Fibroblast of lung (primary cell): ENCODE measurements around the gene RASSF4. TPM values are rescaled to one million over a fixed set of nuclear protein-coding genes. Genes with fewer than 3 reads are reported as not detected.

Experiments
- DNase-seq, 2 donors: peaks; one replicate each; pipeline versions ENCODE4 v3.0.0 to v3.0.0-alpha.2; 2010; ENCODE audit warnings: low read depth in 2 of 2
- H2AFZ ChIP-seq: 2 replicates; pipeline ENCODE4 v1.5.1; 2012; ENCODE audit warnings: low read length, control low read depth, inconsistent platforms
- H3K27ac ChIP-seq: 2 replicates; pipeline ENCODE4 v1.5.1; 2011; ENCODE audit warnings: low read length, control low read depth; ENCODE audit not compliant: insufficient read depth
- H3K27me3 ChIP-seq: 2 replicates; pipeline ENCODE4 v1.5.1; 2011; ENCODE audit warnings: mild to moderate bottlenecking, low read length; ENCODE audit not compliant: control insufficient read depth, insufficient read depth
- H3K36me3 ChIP-seq: 2 replicates; pipeline ENCODE4 v1.5.1; 2011; ENCODE audit warnings: low read length; ENCODE audit not compliant: control insufficient read depth, insufficient read depth
- H3K4me1 ChIP-seq: 2 replicates; pipeline ENCODE4 v1.5.1; 2011; ENCODE audit warnings: low read length; ENCODE audit not compliant: control insufficient read depth, insufficient read depth; ENCODE audit errors: extremely low read depth
- H3K4me2 ChIP-seq: 2 replicates; pipeline ENCODE4 v1.5.1; 2011; ENCODE audit warnings: low read length, control low read depth; ENCODE audit not compliant: insufficient read depth; ENCODE audit errors: extremely low read depth
- H3K4me3 ChIP-seq, 4 experiments: fragments of 200-600 bp in 1 of 4; sonication (generic) in 1 of 4; replicated peaks in 1 of 4; 2 replicates each; pipeline ENCODE4 v1.5.1; 2011 to 2016; ENCODE audit warnings: low read length in 4 of 4, low read depth in 3 of 4, mild to moderate bottlenecking in 3 of 4, control low read depth in 2 of 4, inconsistent platforms in 1 of 4, mixed read lengths in 1 of 4; ENCODE audit not compliant: insufficient read depth in 1 of 4; ENCODE audit errors: control extremely low read depth in 1 of 4
- H3K79me2 ChIP-seq: 2 replicates; pipeline ENCODE4 v1.5.1; 2012; ENCODE audit warnings: mild to moderate bottlenecking, low read length, inconsistent platforms; ENCODE audit not compliant: control insufficient read depth, insufficient read depth
- H3K9ac ChIP-seq: 2 replicates; pipeline ENCODE4 v1.5.1; 2011; ENCODE audit warnings: mild to moderate bottlenecking, low read length, control low read depth; ENCODE audit not compliant: insufficient read depth
- H3K9me3 ChIP-seq: 2 replicates; pipeline ENCODE4 v1.5.1; 2012; ENCODE audit warnings: low read depth, low read length; ENCODE audit not compliant: control insufficient read depth, insufficient read depth
- H4K20me1 ChIP-seq: 2 replicates; pipeline ENCODE4 v1.5.1; 2011; ENCODE audit warnings: low read length; ENCODE audit not compliant: control insufficient read depth, insufficient read depth; ENCODE audit errors: extremely low read depth
- CTCF ChIP-seq, 2 donors: IDR thresholded peaks in 1 of 2; conservative IDR thresholded peaks in 1 of 2; 1 replicate in 1 of 2; 2 replicates in 1 of 2; pipeline ENCODE4 v1.5.1; 2011 to 2012; ENCODE audit warnings: low read length in 2 of 2, control low read depth in 1 of 2, inconsistent platforms in 1 of 2, low read depth in 1 of 2, mild to moderate bottlenecking in 1 of 2
- EZH2 ChIP-seq: IDR thresholded peaks from 2 replicates; pipeline ENCODE4 v1.5.1; 2012; ENCODE audit warnings: low read length, control low read depth, mild to moderate bottlenecking; ENCODE audit errors: missing control alignments
- polyA plus RNA-seq, 2 donors: library from polyadenylated mRNA; depleted of rRNA in 1 of 2; stranded (reverse) in 1 of 2; unstranded in 1 of 2; fragments of >200 nt; gene quantifications; 2 replicates each; pipeline ENCODE4 v1.2.1, GENCODE V29; 2011 to 2012; ENCODE audit warnings: missing spikeins in 1 of 2
- total RNA-seq: library from RNA; depleted of rRNA; stranded (reverse); fragments of >200 nt; gene quantifications from 2 replicates; pipeline ENCODE4 v1.2.1, GENCODE V29; 2014

Gene RASSF4
- total and polyA plus RNA-seq, 2 donors (not counting 1 experiment from before 2014, with no cell fraction given), result 6.4 to 11.4 TPM

- Histone ChIP-seq H2AFZ (no peak within 1 kb of the TSS), H3K27me3 (no peaks in the 10 kb centered on the region), H3K4me3 (peak within 1 kb of the TSS; percentile 43 to 85 (median 59)), H3K9ac (peak within 1 kb of the TSS; percentile 52), H3K36me3 (peaks cover 4% of the 10 kb centered on the region), H3K27ac (peak within 1 kb of the TSS; percentile 70), H3K4me2 (peak within 1 kb of the TSS; percentile 90), H3K9me3 (no peaks in the 10 kb centered on the region), H4K20me1 (no peaks in the 10 kb centered on the region), H3K79me2 (peaks cover 7% of the 10 kb centered on the region), H3K4me1 (peaks cover 42% of the 10 kb centered on the region)
- TF ChIP-seq CTCF (conservative IDR thresholded peaks at IDR 0.05 in 1 of 2, IDR thresholded peaks at IDR 0.05 in 1 of 2; ENCODE audit: low read depth in 1 of 2, low read length in 2 of 2), result peak in 1 of 2 donors; percentile 13
- no peak for TF ChIP-seq EZH2
- DNase-seq, result peak; percentile 89 to 91
These were observed 19.1 kb downstream of the RASSF4 start, which contains the start of gene DEPP1 for GRCh38 chr10:44978570-44979280. Gene DEPP1 (minus strand): TSS chr10:44978809. CDS start chr10:44978030, 779 bp downstream.

GRCh38 chr10:44979281-44980191 is 19.9 kb downstream of the RASSF4 start:
- H4K20me1 ChIP-seq, result no peaks in the 10 kb centered on the region
- DNase-seq, result no peak
- no peaks in the 10 kb centered on the region for H3K9me3 ChIP-seq
- TF ChIP-seq EZH2 (no peak), CTCF (conservative IDR thresholded peaks at IDR 0.05 in 1 of 2, IDR thresholded peaks at IDR 0.05 in 1 of 2; ENCODE audit: low read depth in 1 of 2, low read length in 2 of 2) (no peak)
- no peak overlapping the region for H2AFZ ChIP-seq
- H3K27me3 ChIP-seq, result no peaks in the 10 kb centered on the region
- peak overlapping the region; percentile 70 for H3K27ac ChIP-seq
- no peak overlapping the region for H3K9ac ChIP-seq
- peaks cover 4% of the 10 kb centered on the region for H3K36me3 ChIP-seq
- H3K79me2 ChIP-seq, result peaks cover 7% of the 10 kb centered on the region
- peaks cover 42% of the 10 kb centered on the region for H3K4me1 ChIP-seq
- H3K4me3 ChIP-seq, result no peak overlapping the region
- no peak overlapping the region for H3K4me2 ChIP-seq
